HEK293T (cell line): Measurements from ENCODE around the gene CRX.
A peak's percentile ranks its signal among the peaks of the same experiment; 100 is the strongest.
"Not testable (repeated sequence)": the region's sequence is repeated elsewhere in the genome, so short reads cannot be mapped to it uniquely, and the experiment has no call there.

Experiments
- CTCF ChIA-PET: fragments of 350-600 bp; formaldehyde crosslinking; extraction: SDS; loops from one replicate; lab custom pipeline; 2021; ENCODE audit warnings: antibody characterized with exemption, inconsistent platforms; lab: Yijun Ruan, JAX
- POLR2A ChIA-PET: fragments of 350-600 bp; formaldehyde crosslinking; extraction: SDS; loops from one replicate; lab custom pipeline; 2020; ENCODE audit warnings: antibody characterized with exemption, inconsistent platforms; lab: Yijun Ruan, JAX
- DNase-seq: peaks from one replicate; pipeline ENCODE4 v3.0.0; 2012; ENCODE audit warnings: mixed read lengths; ENCODE audit errors: extremely low spot score
- ARNT ChIP-seq: fragments of 450-650 bp; IDR thresholded peaks from 2 replicates; pipeline ENCODE4 v1.6.1; 2017; ENCODE audit warnings: mild to moderate bottlenecking
- BHLHE40 ChIP-seq: fragments of 450-650 bp; IDR thresholded peaks from 2 replicates; pipeline ENCODE4 v1.6.1; 2016; ENCODE audit warnings: mild to moderate bottlenecking, moderate library complexity, borderline replicate concordance
- CTBP1 ChIP-seq: fragments of 450-650 bp; IDR thresholded peaks from 2 replicates; pipeline ENCODE4 v1.6.1; 2016; ENCODE audit warnings: borderline replicate concordance
- ELF4 ChIP-seq: fragments of 450-650 bp; IDR thresholded peaks from 2 replicates; pipeline ENCODE4 v1.6.1; 2017; ENCODE audit warnings: antibody characterized with exemption
- FOXA1 ChIP-seq: fragments of 450-650 bp; IDR thresholded peaks from 2 replicates; pipeline ENCODE4 v1.6.1; 2016; ENCODE audit warnings: mild to moderate bottlenecking
- FOXK2 ChIP-seq: fragments of 450-650 bp; IDR thresholded peaks from 2 replicates; pipeline ENCODE4 v1.6.1; 2016; ENCODE audit warnings: mild to moderate bottlenecking
- FOXM1 ChIP-seq: fragments of 450-650 bp; IDR thresholded peaks from 2 replicates; pipeline ENCODE4 v1.6.1; 2017; ENCODE audit warnings: mild to moderate bottlenecking, borderline replicate concordance
- HDGF ChIP-seq: fragments of 450-650 bp; IDR thresholded peaks from 2 replicates; pipeline ENCODE4 v1.6.1; 2017; ENCODE audit warnings: antibody characterized with exemption, borderline replicate concordance
- L3MBTL2 ChIP-seq: fragments of 450-650 bp; conservative IDR thresholded peaks from 2 replicates; pipeline ENCODE4 v1.6.1; 2016; ENCODE audit warnings: mild to moderate bottlenecking
- LEF1 ChIP-seq: fragments of 450-650 bp; IDR thresholded peaks from 2 replicates; pipeline ENCODE4 v1.6.1; 2017; ENCODE audit warnings: mild to moderate bottlenecking, borderline replicate concordance
- NFRKB ChIP-seq: fragments of 450-650 bp; IDR thresholded peaks from 2 replicates; pipeline ENCODE4 v1.6.1; 2016; ENCODE audit warnings: mild to moderate bottlenecking, moderate library complexity
- SP1 ChIP-seq: fragments of 450-650 bp; IDR thresholded peaks from 2 replicates; pipeline ENCODE4 v1.6.1; 2017
- SUZ12 ChIP-seq: fragments of 450-650 bp; IDR thresholded peaks from 2 replicates; pipeline ENCODE4 v1.6.1; 2016; ENCODE audit warnings: mild to moderate bottlenecking
- TARDBP ChIP-seq: fragments of 450-650 bp; IDR thresholded peaks from 2 replicates; pipeline ENCODE4 v1.6.1; 2016
- ZNF384 ChIP-seq: fragments of 450-650 bp; IDR thresholded peaks from 2 replicates; pipeline ENCODE4 v1.6.1; 2016
- TF ChIP-seq, protein P1 (sequence below): fragments of 450-650 bp; IDR thresholded peaks from 2 replicates; pipeline ENCODE4 v1.6.1; 2016

The CRX gene

GRCh38 chr19:47802521-47803043, 19.2 kb upstream of the CRX start:
- DNase-seq: no peak
- TF ChIP-seq FOXK2 (no peak), ZNF384 (no peak)
- ChIA-PET POLR2A (no interaction called here), CTCF (no interaction called here)

DNA sequence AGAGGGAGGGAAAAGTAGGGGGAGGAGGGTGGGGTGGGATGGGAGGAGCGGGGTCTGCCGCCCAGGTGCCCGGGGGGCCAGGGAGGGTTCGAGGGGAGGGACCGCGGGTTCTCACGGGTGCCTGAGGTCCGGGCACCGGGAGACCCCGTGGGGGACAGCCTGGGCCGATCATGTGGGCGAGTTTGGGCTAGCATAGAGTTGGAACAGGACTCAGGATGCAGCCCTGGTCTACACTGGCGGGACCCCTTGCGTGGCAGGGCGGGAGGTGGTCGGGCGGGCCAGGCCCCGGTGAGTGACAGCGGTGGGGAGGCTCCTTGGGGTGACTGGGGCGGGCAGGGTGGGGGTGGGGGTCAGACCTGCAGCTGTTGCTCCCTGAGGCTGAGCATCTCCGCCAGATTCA, 18.6 kb upstream of the CRX start:
- POLR2A ChIA-PET, DNase-seq, CTCF ChIA-PET: not testable (repeated sequence)

DNA sequence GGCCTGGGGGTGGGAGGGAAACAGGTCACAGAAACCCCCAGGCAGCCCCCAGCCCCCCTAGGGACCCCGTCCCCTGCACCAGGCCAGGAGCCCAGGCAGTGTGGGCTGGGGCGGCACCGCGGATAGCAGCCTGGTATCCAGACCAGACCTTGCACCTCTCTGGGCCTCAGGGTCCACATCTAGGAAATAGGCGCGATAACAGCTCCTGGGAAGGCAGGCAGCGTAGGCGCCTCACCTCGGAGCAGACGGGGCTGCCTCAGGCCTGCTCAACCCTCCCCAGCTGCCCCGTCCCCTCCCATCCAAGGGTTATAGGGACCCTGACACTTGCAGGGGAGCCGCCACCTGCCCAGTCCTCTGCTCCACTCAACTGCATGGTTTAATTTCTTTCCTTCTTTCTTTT, 18.1 kb upstream of the CRX start:
- DNase-seq, CTCF ChIA-PET, POLR2A ChIA-PET: not testable (repeated sequence)

DNA sequence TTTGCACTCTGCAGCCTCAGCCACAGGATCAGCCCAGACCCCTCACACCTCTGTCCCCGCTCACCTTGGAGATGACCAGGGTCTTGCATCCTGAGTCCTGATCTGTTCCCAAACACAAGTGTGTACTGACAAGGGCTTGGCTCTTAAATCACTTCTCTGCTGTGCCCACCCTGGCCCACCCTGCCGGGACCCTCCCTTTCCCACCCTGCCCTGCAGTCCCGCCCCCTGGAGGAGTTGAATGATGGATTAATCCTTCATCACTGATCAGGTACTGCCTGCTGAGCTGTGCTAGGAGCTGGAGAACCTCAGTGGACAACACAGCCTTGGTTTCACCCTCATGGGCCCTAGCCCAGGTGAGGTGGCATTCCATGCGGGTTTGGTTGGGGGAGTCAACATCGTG, 17.3 kb upstream of the CRX start, which contains the start of gene TPRX1:
Gene TPRX1 (minus strand): TSS at position 101 of the 400 bp plus-strand sequence. CDS start 12 bp downstream, at position 89.
- CTCF ChIA-PET, POLR2A ChIA-PET, DNase-seq: not testable (repeated sequence)

- ChIA-PET CTCF (no interaction called here), POLR2A (no interaction called here)
- no peak for DNase-seq
- TF ChIP-seq FOXK2 (no peak), ZNF384 (no peak), CTBP1 (no peak), TARDBP (no peak), HDGF (no peak), ELF4 (no peak), FOXM1 (no peak), FOXA1 (no peak), SUZ12 (no peak), BHLHE40 (no peak), L3MBTL2 (no peak), NFRKB (no peak)
- TF ChIP-seq, protein P1, sequence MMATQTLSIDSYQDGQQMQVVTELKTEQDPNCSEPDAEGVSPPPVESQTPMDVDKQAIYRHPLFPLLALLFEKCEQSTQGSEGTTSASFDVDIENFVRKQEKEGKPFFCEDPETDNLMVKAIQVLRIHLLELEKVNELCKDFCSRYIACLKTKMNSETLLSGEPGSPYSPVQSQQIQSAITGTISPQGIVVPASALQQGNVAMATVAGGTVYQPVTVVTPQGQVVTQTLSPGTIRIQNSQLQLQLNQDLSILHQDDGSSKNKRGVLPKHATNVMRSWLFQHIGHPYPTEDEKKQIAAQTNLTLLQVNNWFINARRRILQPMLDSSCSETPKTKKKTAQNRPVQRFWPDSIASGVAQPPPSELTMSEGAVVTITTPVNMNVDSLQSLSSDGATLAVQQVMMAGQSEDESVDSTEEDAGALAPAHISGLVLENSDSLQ: no peak
Measured at GRCh38 chr19:47805313-47805712, 16.4 kb upstream of the CRX start.

GRCh38 chr19:47806435-47806834, 15.3 kb upstream of the CRX start:
- no peak for TF ChIP-seq SUZ12
- no peak for TF ChIP-seq SP1
- no peak for TF ChIP-seq FOXK2
- TF ChIP-seq LEF1: no peak
- no peak for TF ChIP-seq ZNF384
- TF ChIP-seq HDGF: no peak
- TF ChIP-seq L3MBTL2: no peak
- no peak for TF ChIP-seq NFRKB
- TF ChIP-seq ELF4: no peak
- no peak for TF ChIP-seq FOXA1
- no peak for TF ChIP-seq CTBP1
- no peak for TF ChIP-seq ARNT
- TF ChIP-seq TARDBP: no peak
- TF ChIP-seq BHLHE40: no peak
- TF ChIP-seq, protein P1: no peak
- no peak for TF ChIP-seq FOXM1
- DNase-seq: no peak
- CTCF ChIA-PET: no interaction called here
- POLR2A ChIA-PET: no interaction called here

GRCh38 chr19:47813304-47813994, 8.3 kb upstream of the CRX start:
- ChIA-PET POLR2A (interaction anchor here (0.6 kb wide), 1 partner anchor 13 kb away, joined by 3 read pairs; no protein-coding TSS in a partner anchor), CTCF (interaction anchor here (1.3 to 1.7 kb wide), 3 partner anchors 16 to 56 kb away, joined by 4 to 10 read pairs (median 4); no protein-coding TSS in a partner anchor)
- DNase-seq: peak; percentile 89
- no peak for TF ChIP-seq CTBP1
- no peak for TF ChIP-seq TARDBP
- TF ChIP-seq ARNT: no peak
- TF ChIP-seq NFRKB: no peak
- no peak for TF ChIP-seq ELF4
- TF ChIP-seq HDGF: no peak
- TF ChIP-seq SP1: no peak
- no peak for TF ChIP-seq FOXM1
- no peak for TF ChIP-seq ZNF384
- TF ChIP-seq FOXK2: no peak
- TF ChIP-seq L3MBTL2: no peak
- TF ChIP-seq BHLHE40: no peak
- TF ChIP-seq, protein P1: no peak
- no peak for TF ChIP-seq SUZ12
- no peak for TF ChIP-seq FOXA1
- TF ChIP-seq LEF1: no peak
